ENCODE measurements around the gene STX11.

DNA sequence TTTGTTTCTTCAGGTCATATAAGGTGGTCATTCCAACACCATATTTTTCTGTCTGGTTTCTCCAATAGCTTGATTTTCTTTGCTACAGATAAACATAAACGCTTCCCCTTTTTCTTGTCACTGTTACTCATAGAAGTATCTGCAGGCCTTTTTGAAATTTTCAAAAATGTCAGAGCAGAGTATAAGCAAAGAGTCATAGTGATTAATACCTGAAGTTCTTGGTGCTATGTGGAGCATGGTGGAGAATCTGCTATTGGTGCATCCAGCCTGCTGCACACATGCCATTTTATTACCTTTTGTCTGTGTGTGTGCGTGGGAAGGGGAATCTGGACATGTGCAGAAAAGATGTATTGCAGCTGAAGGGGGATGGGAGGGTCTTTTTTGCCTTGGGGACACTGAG is 19.7 kb downstream of the STX11 start:
- TF ChIP-seq, protein P1, sequence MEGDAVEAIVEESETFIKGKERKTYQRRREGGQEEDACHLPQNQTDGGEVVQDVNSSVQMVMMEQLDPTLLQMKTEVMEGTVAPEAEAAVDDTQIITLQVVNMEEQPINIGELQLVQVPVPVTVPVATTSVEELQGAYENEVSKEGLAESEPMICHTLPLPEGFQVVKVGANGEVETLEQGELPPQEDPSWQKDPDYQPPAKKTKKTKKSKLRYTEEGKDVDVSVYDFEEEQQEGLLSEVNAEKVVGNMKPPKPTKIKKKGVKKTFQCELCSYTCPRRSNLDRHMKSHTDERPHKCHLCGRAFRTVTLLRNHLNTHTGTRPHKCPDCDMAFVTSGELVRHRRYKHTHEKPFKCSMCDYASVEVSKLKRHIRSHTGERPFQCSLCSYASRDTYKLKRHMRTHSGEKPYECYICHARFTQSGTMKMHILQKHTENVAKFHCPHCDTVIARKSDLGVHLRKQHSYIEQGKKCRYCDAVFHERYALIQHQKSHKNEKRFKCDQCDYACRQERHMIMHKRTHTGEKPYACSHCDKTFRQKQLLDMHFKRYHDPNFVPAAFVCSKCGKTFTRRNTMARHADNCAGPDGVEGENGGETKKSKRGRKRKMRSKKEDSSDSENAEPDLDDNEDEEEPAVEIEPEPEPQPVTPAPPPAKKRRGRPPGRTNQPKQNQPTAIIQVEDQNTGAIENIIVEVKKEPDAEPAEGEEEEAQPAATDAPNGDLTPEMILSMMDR (IDR thresholded peaks at IDR 0.05), result no peak
- no peak for TF ChIP-seq POLR2A (IDR thresholded peaks at IDR 0.05)
